GM13977 (cell line): ENCODE results near the gene MOGAT3.

ENCODE experiments used
- DNase-seq: peaks from one replicate; pipeline ENCODE4 v3.0.0; 2012; ENCODE audit warnings: low spot score
- CTCF ChIP-seq: IDR thresholded peaks from 2 replicates; pipeline ENCODE4 v1.5.1; 2012; ENCODE audit warnings: mild to moderate bottlenecking, control low read depth; ENCODE audit not compliant: insufficient read depth; ENCODE audit errors: extremely low read depth, missing control alignments
- in situ Hi-C: fragments of 300-500 bp; cut with MboI; formaldehyde crosslinking; loops from one replicate; pipeline ENCODE4 v1.12.0; 2022; ENCODE audit warnings: low sequenced_read_pairs, low pct_unique_long_range_greater_than_20kb, mixed read lengths, inconsistent platforms; ENCODE audit not compliant: unreplicated experiment

MOGAT3 gene

GRCh38 chr7:101164071-101164840 is 36.6 kb downstream of the MOGAT3 start:
- in situ Hi-C loops: no loop called here
- DNase-seq: no peak
- TF ChIP-seq CTCF: no peak

- no peak for TF ChIP-seq CTCF
- no peak for DNase-seq
- in situ Hi-C loops: no loop called here
These were observed 37.4 kb downstream of the MOGAT3 start for GRCh38 chr7:101163279-101164070.

- TF ChIP-seq CTCF: no peak
- in situ Hi-C loops: no loop called here
- DNase-seq: no peak
These were observed 38.1 kb downstream of the MOGAT3 start for GRCh38 chr7:101162551-101163278.

GRCh38 chr7:101161692-101162471 is 39.0 kb downstream of the MOGAT3 start:
- in situ Hi-C loops: no loop called here
- no peak for TF ChIP-seq CTCF
- DNase-seq: no peak

- DNase-seq: no peak
- in situ Hi-C loops: no loop called here
- TF ChIP-seq CTCF: no peak
These were observed 39.9 kb downstream of the MOGAT3 start for GRCh38 chr7:101160910-101161309.
